ENCODE results near the gene IGFBP2. TPM values are rescaled to one million over a fixed set of nuclear protein-coding genes. Genes with fewer than 3 reads are reported as not detected.
A peak's percentile ranks its signal among the peaks of the same experiment; 100 is the strongest.

The IGFBP2 gene
- total and polyA plus RNA-seq, 2 of the 13 experiments (the other 11 are each of a cell fraction or from before 2014, with no cell fraction given), result 2.0 to 5.8 TPM

GRCh38 chr2:216629784-216630183 lies 3.4 kb upstream of the IGFBP2 start:
- H3K9me3 ChIP-seq (ENCODE audit: low read length), result no peaks in the 10 kb centered on the region
- no peak overlapping the region for H3K9ac ChIP-seq (ENCODE audit: insufficient read depth, low read depth, low read length)
- peaks cover 10% of the 10 kb centered on the region for H3K4me1 ChIP-seq (ENCODE audit: insufficient read depth, low read length)
- no peaks in the 10 kb centered on the region for H4K20me1 ChIP-seq (ENCODE audit: insufficient read depth, low read length)
- ChIA-PET POLR2A (interaction anchor here (1.3 kb wide), 1 partner anchor 15 kb away, joined by 3 read pairs; no protein-coding TSS in a partner anchor), CTCF (ENCODE audit: low intra/inter-chr PET ratio, low total read pairs) (no interaction called here)
- no peak overlapping the region for H3K27ac ChIP-seq (ENCODE audit: extremely low read length, insufficient read depth, low read length)
- in situ Hi-C loops (cut with HindIII; ENCODE audit: extremely low pct_ligation_motif_present, low pct_unique_long_range_greater_than_20kb) (no loop called here), intact Hi-C loops (cut with micrococcal nuclease; ENCODE audit: unreplicated experiment) (no loop called here)
- peaks cover 5 to 39% of the 10 kb centered on the region in 2 experiments; a peak in 4 of 5 replicates for H3K27me3 ChIP-seq (ENCODE audit: control insufficient read depth in 1 of 2, insufficient read depth in 2 of 2, low read length in 2 of 2)
- H3K4me2 ChIP-seq (ENCODE audit: low read depth, low read length), result no peak overlapping the region
- no peaks in the 10 kb centered on the region for H3K36me3 ChIP-seq (replicated peaks in 1 of 2; ENCODE audit: control insufficient read depth in 1 of 2, insufficient read depth in 2 of 2, low read length in 2 of 2)
- no peak for ATAC-seq
- FAIRE-seq, result no peak
- no peak overlapping the region for H3K4me3 ChIP-seq (replicated peaks in 1 of 3; ENCODE audit: insufficient read depth in 1 of 3, low read depth in 2 of 3, low read length in 3 of 3)
- no TSS peak for BruUV-seq (replicated peaks)
- TF ChIP-seq NFYC (CRISPR knock-in tag; IDR thresholded peaks at IDR 0.05) (no peak), MAX (IDR thresholded peaks at IDR 0.05) (no peak), E2F5 (CRISPR knock-in tag; conservative IDR thresholded peaks at IDR 0.05) (no peak)
- 26% methylated on average over 4 of the region's 4 CpGs for WGBS (ENCODE audit: low lambda C conversion rate)
- DNase-seq (ENCODE audit: low spot score), result no peak
- no peaks in the 10 kb centered on the region for H3K79me2 ChIP-seq (ENCODE audit: insufficient read depth, low read length)
- H2AFZ ChIP-seq (ENCODE audit: low read length), result no peak overlapping the region

GRCh38 chr2:216632346-216632951 lies 771 bp upstream of the IGFBP2 start:
- TF ChIP-seq FOSL2 (CRISPR knock-in tag; IDR thresholded peaks at IDR 0.05), result peak; percentile 68
- TF ChIP-seq, protein P1, sequence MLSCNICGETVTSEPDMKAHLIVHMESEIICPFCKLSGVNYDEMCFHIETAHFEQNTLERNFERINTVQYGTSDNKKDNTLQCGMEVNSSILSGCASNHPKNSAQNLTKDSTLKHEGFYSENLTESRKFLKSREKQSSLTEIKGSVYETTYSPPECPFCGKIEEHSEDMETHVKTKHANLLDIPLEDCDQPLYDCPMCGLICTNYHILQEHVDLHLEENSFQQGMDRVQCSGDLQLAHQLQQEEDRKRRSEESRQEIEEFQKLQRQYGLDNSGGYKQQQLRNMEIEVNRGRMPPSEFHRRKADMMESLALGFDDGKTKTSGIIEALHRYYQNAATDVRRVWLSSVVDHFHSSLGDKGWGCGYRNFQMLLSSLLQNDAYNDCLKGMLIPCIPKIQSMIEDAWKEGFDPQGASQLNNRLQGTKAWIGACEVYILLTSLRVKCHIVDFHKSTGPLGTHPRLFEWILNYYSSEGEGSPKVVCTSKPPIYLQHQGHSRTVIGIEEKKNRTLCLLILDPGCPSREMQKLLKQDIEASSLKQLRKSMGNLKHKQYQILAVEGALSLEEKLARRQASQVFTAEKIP (CRISPR knock-in tag; IDR thresholded peaks at IDR 0.05; ENCODE audit: borderline replicate concordance), result no peak
- ChIA-PET CTCF (ENCODE audit: low intra/inter-chr PET ratio, low total read pairs) (no interaction called here), POLR2A (interaction anchor here (1.5 kb wide), 1 partner anchor 113 kb away, joined by 5 read pairs; no protein-coding TSS in a partner anchor)
- Histone ChIP-seq H3K9ac (ENCODE audit: insufficient read depth, low read depth, low read length) (no peak overlapping the region), H3K27ac (ENCODE audit: extremely low read length, insufficient read depth, low read length) (no peak overlapping the region), H3K4me2 (ENCODE audit: low read depth, low read length) (no peak overlapping the region), H3K36me3 (replicated peaks in 1 of 2; ENCODE audit: control insufficient read depth in 1 of 2, insufficient read depth in 2 of 2, low read length in 2 of 2) (no peaks in the 10 kb centered on the region), H3K4me3 (replicated peaks in 1 of 3; ENCODE audit: insufficient read depth in 1 of 3, low read depth in 2 of 3, low read length in 3 of 3) (no peak overlapping the region; a peak in 1 of 6 replicates), H4K20me1 (ENCODE audit: insufficient read depth, low read length) (no peaks in the 10 kb centered on the region), H3K4me1 (ENCODE audit: insufficient read depth, low read length) (peaks cover 37% of the 10 kb centered on the region), H3K9me3 (ENCODE audit: low read length) (no peaks in the 10 kb centered on the region), H3K79me2 (ENCODE audit: insufficient read depth, low read length) (no peaks in the 10 kb centered on the region), H2AFZ (ENCODE audit: low read length) (no peak overlapping the region), H3K27me3 (ENCODE audit: control insufficient read depth in 1 of 2, insufficient read depth in 2 of 2, low read length in 2 of 2) (peaks cover 8 to 56% of the 10 kb centered on the region in 2 experiments; a peak in 4 of 5 replicates)
- DNase-seq (ENCODE audit: low spot score) (no peak), FAIRE-seq (no peak), ATAC-seq (no peak)
- intact Hi-C loops (cut with micrococcal nuclease; ENCODE audit: unreplicated experiment) (no loop called here), in situ Hi-C loops (cut with HindIII; ENCODE audit: extremely low pct_ligation_motif_present, low pct_unique_long_range_greater_than_20kb) (no loop called here)
- 45% methylated on average over 12 of the region's 13 CpGs for WGBS (ENCODE audit: low lambda C conversion rate)
- BruUV-seq (replicated peaks), result no TSS peak
